ENCODE results near the gene SECISBP2. TPM values are rescaled to one million over a fixed set of nuclear protein-coding genes. Genes with fewer than 3 reads are reported as not detected.

Gene SECISBP2
- total RNA-seq, 2 donors from 2014 or later: 43.1 to 76.2 TPM

GRCh38 chr9:89372979-89373378 is 54.7 kb downstream of the SECISBP2 start:
- Histone ChIP-seq H3K9me3 (no peaks in the 10 kb centered on the region), H3K27me3 (replicated peaks; ENCODE audit: insufficient read depth) (no peaks in the 10 kb centered on the region), H3K27ac (no peak overlapping the region), H3K36me3 (peaks cover 0 to 4% of the 10 kb centered on the region in 2 donors), H3K4me3 (no peak overlapping the region), H3K4me1 (replicated peaks) (no peaks in the 10 kb centered on the region)
- no peak for TF ChIP-seq POLR2AphosphoS5 (IDR thresholded peaks at IDR 0.05)
- TF ChIP-seq POLR2A (IDR thresholded peaks at IDR 0.05): no peak
- TF ChIP-seq, protein P1, sequence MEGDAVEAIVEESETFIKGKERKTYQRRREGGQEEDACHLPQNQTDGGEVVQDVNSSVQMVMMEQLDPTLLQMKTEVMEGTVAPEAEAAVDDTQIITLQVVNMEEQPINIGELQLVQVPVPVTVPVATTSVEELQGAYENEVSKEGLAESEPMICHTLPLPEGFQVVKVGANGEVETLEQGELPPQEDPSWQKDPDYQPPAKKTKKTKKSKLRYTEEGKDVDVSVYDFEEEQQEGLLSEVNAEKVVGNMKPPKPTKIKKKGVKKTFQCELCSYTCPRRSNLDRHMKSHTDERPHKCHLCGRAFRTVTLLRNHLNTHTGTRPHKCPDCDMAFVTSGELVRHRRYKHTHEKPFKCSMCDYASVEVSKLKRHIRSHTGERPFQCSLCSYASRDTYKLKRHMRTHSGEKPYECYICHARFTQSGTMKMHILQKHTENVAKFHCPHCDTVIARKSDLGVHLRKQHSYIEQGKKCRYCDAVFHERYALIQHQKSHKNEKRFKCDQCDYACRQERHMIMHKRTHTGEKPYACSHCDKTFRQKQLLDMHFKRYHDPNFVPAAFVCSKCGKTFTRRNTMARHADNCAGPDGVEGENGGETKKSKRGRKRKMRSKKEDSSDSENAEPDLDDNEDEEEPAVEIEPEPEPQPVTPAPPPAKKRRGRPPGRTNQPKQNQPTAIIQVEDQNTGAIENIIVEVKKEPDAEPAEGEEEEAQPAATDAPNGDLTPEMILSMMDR (IDR thresholded peaks at IDR 0.05): no peak
- DNase-seq (ENCODE audit: low spot score): no peak
- 93% methylated on average over 8 of the region's 8 CpGs for WGBS
- intact Hi-C loops (cut with DNase I): no loop called here

- 90% methylated on average over 4 of the region's 4 CpGs for WGBS
- Histone ChIP-seq H3K36me3 (peaks cover 0 to 4% of the 10 kb centered on the region in 2 donors), H3K27me3 (replicated peaks; ENCODE audit: insufficient read depth) (no peaks in the 10 kb centered on the region), H3K4me1 (replicated peaks) (no peaks in the 10 kb centered on the region), H3K4me3 (no peak overlapping the region), H3K27ac (no peak overlapping the region), H3K9me3 (no peaks in the 10 kb centered on the region)
- DNase-seq (ENCODE audit: low spot score): no peak
- intact Hi-C loops (cut with DNase I): no loop called here
- TF ChIP-seq, protein P1 (IDR thresholded peaks at IDR 0.05): no peak
- TF ChIP-seq POLR2A (IDR thresholded peaks at IDR 0.05): no peak
- TF ChIP-seq POLR2AphosphoS5 (IDR thresholded peaks at IDR 0.05): no peak
Measured at GRCh38 chr9:89374176-89374575, 55.9 kb downstream of the SECISBP2 start.

GRCh38 chr9:89375191-89375760 is 57.0 kb downstream of the SECISBP2 start:
- DNase-seq (ENCODE audit: low spot score): no peak
- intact Hi-C loops (cut with DNase I): no loop called here

DNA sequence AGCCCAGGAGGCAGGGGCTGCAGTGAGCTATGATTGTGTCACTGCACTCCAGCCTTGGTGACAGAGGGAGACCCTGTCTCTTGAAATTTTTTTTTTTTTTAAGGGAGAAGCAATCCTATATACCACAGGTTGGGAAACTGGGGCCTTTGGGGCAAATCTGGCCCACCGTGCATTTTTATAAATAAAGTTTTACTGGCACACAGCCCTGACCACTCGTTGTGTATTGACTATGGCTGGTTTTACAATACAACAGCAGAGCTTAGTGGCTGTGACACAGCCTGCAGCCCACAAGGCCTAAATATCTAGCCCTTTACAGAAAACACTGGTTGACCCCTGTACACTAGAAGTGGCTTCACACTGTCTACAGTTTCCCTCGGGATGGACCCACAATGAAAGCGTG is 58.0 kb downstream of the SECISBP2 start:
- DNase-seq (ENCODE audit: low spot score): no peak
- no peak overlapping the region for H3K27ac ChIP-seq
- WGBS: 90% methylated on average over 4 of the region's 4 CpGs
- H3K36me3 ChIP-seq: peaks cover 0 to 6% of the 10 kb centered on the region in 2 donors
- H3K27me3 ChIP-seq (replicated peaks; ENCODE audit: insufficient read depth): no peaks in the 10 kb centered on the region
- no peak overlapping the region for H3K4me3 ChIP-seq
- intact Hi-C loops (cut with DNase I): no loop called here
- no peaks in the 10 kb centered on the region for H3K4me1 ChIP-seq (replicated peaks)
- no peak for TF ChIP-seq POLR2AphosphoS5 (IDR thresholded peaks at IDR 0.05)
- TF ChIP-seq, protein P1 (IDR thresholded peaks at IDR 0.05): no peak
- no peak for TF ChIP-seq POLR2A (IDR thresholded peaks at IDR 0.05)
- H3K9me3 ChIP-seq: no peaks in the 10 kb centered on the region

More at GRCh38 chr9:89375191-89375760, 57.0 kb downstream of the SECISBP2 start:
- Histone ChIP-seq H3K4me1 (replicated peaks) (no peaks in the 10 kb centered on the region), H3K4me3 (no peak overlapping the region), H3K27ac (no peak overlapping the region), H3K9me3 (no peaks in the 10 kb centered on the region), H3K36me3 (peaks cover 0 to 4% of the 10 kb centered on the region in 2 donors), H3K27me3 (replicated peaks; ENCODE audit: insufficient read depth) (no peaks in the 10 kb centered on the region)
- 29% methylated on average over 8 of the region's 8 CpGs for WGBS
- peak; percentile 26 for TF ChIP-seq POLR2AphosphoS5 (IDR thresholded peaks at IDR 0.05)
- TF ChIP-seq, protein P1 (IDR thresholded peaks at IDR 0.05): peak in 2 of 4 experiments; percentile 28 to 29
- no peak for TF ChIP-seq POLR2A (IDR thresholded peaks at IDR 0.05)

DNA sequence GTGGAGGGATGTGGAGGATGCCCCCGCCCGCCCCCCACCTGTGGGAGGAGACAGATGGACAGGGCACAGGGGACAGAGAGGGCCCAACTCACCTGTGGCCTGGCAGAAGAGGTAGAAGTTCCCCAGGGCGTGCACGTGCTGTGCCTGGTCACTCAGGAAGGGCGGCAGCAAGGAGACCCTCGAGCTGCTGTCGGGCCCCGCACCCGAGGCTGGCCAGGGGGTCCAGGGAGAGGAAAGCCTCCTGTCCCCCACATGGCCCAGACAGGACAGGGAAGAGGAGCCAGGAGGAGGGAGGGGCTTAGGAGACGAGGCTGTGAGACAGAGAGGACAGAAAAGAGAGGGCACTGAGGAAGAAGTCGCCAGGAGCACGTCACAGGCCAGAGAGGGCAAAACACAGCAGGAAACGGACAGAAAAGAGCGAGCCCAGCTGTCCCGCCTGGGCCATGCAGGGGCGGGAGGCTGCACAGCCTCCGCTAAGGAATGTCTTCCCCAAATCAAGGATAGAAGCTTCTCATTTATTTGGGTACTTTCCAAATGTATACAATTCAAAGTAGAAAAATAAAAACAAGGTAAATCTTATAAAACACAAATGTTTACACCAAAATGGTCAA is 58.5 kb downstream of the SECISBP2 start:
- DNase-seq (ENCODE audit: low spot score): no peak
- Histone ChIP-seq H3K27me3 (replicated peaks; ENCODE audit: insufficient read depth) (no peaks in the 10 kb centered on the region), H3K9me3 (no peaks in the 10 kb centered on the region), H3K4me3 (no peak overlapping the region), H3K27ac (no peak overlapping the region), H3K36me3 (peaks cover 0 to 6% of the 10 kb centered on the region in 2 donors), H3K4me1 (replicated peaks) (no peaks in the 10 kb centered on the region)
- no peak for TF ChIP-seq POLR2AphosphoS5 (IDR thresholded peaks at IDR 0.05)
- no peak for TF ChIP-seq POLR2A (IDR thresholded peaks at IDR 0.05)
- TF ChIP-seq, protein P1 (IDR thresholded peaks at IDR 0.05): no peak
- WGBS: 90% methylated on average over 17 of the region's 17 CpGs
- intact Hi-C loops (cut with DNase I): no loop called here
